ENCODE measurements around the gene ADISSP. TPM values are rescaled to one million over a fixed set of nuclear protein-coding genes. Genes with fewer than 3 reads are reported as not detected.

The ADISSP gene
- total RNA-seq, 1 experiment from 2014 or later: 80.3 TPM

GRCh38 chr20:3800878-3801260 is 33.3 kb upstream of the ADISSP start:
- Histone ChIP-seq H3K27ac (ENCODE audit: low read depth, low read length, poor library complexity, severe bottlenecking) (no peak overlapping the region), H3K4me1 (ENCODE audit: insufficient read depth, low read length, poor library complexity, severe bottlenecking) (peaks cover 23% of the 10 kb centered on the region), H3K4me3 (ENCODE audit: low read depth, low read length, poor library complexity, severe bottlenecking) (no peak overlapping the region), H3K9me3 (ENCODE audit: low read depth, low read length, poor library complexity, severe bottlenecking) (no peaks in the 10 kb centered on the region), H3K36me3 (ENCODE audit: insufficient read depth, low read length, poor library complexity, severe bottlenecking) (peaks cover 85% of the 10 kb centered on the region), H3K27me3 (replicated peaks; ENCODE audit: insufficient read depth, low read depth, low read length, poor library complexity) (no peaks in the 10 kb centered on the region)
- DNase-seq (ENCODE audit: low spot score): no peak
- BruUV-seq (replicated peaks): no TSS peak
- CTCF ChIA-PET: no interaction called here
- POLR2A ChIA-PET (ENCODE audit: low non-redundant PET): no interaction called here
- TF ChIP-seq, protein P1, sequence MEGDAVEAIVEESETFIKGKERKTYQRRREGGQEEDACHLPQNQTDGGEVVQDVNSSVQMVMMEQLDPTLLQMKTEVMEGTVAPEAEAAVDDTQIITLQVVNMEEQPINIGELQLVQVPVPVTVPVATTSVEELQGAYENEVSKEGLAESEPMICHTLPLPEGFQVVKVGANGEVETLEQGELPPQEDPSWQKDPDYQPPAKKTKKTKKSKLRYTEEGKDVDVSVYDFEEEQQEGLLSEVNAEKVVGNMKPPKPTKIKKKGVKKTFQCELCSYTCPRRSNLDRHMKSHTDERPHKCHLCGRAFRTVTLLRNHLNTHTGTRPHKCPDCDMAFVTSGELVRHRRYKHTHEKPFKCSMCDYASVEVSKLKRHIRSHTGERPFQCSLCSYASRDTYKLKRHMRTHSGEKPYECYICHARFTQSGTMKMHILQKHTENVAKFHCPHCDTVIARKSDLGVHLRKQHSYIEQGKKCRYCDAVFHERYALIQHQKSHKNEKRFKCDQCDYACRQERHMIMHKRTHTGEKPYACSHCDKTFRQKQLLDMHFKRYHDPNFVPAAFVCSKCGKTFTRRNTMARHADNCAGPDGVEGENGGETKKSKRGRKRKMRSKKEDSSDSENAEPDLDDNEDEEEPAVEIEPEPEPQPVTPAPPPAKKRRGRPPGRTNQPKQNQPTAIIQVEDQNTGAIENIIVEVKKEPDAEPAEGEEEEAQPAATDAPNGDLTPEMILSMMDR (conservative IDR thresholded peaks at IDR 0.05; ENCODE audit: low read depth, low read length): no peak
- TF ChIP-seq EZH2 (IDR thresholded peaks at IDR 0.05; ENCODE audit: borderline replicate concordance, low read depth, low read length, poor library complexity, severe bottlenecking): no peak
- intact Hi-C loops (cut with micrococcal nuclease; ENCODE audit: unreplicated experiment): no loop called here

DNA sequence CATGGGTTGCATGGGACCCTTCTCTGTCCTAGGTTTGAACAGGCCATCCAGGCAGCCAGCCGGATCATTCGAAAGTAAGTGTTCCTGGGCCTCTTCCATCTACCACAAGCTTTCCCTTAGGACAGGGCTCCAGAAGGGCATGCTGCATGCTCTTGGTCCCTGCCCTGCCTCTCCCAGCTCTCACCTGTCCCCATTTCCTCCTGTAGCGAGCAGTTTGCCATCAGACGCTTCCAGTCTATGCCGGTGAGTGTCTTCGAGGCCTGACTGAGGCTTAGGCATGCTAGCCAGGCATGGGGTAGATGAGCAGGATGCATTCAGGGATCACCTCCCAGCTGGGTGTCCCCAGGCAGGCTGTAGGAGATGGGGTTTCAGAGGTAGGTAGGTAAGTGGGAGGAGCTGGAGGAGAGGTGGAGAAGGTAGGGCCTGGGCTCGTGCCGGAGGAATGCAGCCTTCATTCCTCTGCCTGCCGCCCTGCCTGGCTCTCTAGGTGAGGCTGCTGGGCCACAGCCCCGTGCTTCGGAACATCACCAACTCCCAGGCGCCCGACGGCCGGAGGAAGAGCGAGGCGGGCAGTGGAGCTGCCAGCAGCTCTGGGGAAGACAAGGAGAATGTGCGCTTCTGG is 32.8 kb upstream of the ADISSP start:
- Histone ChIP-seq H3K4me1 (ENCODE audit: insufficient read depth, low read length, poor library complexity, severe bottlenecking) (peaks cover 25% of the 10 kb centered on the region), H3K27me3 (replicated peaks; ENCODE audit: insufficient read depth, low read depth, low read length, poor library complexity) (no peaks in the 10 kb centered on the region), H3K36me3 (ENCODE audit: insufficient read depth, low read length, poor library complexity, severe bottlenecking) (peaks cover 80% of the 10 kb centered on the region), H3K27ac (ENCODE audit: low read depth, low read length, poor library complexity, severe bottlenecking) (peak overlapping the region; percentile 91), H3K4me3 (ENCODE audit: low read depth, low read length, poor library complexity, severe bottlenecking) (no peak overlapping the region), H3K9me3 (ENCODE audit: low read depth, low read length, poor library complexity, severe bottlenecking) (no peaks in the 10 kb centered on the region)
- POLR2A ChIA-PET (ENCODE audit: low non-redundant PET): no interaction called here
- no peak for DNase-seq (ENCODE audit: low spot score)
- intact Hi-C loops (cut with micrococcal nuclease; ENCODE audit: unreplicated experiment): no loop called here
- TF ChIP-seq, protein P1 (conservative IDR thresholded peaks at IDR 0.05; ENCODE audit: low read depth, low read length): no peak
- TF ChIP-seq EZH2 (IDR thresholded peaks at IDR 0.05; ENCODE audit: borderline replicate concordance, low read depth, low read length, poor library complexity, severe bottlenecking): no peak
- CTCF ChIA-PET: interaction anchor here (0.6 kb wide), 1 partner anchor 28 kb away, joined by 3 read pairs; no protein-coding TSS in a partner anchor
- BruUV-seq (replicated peaks): no TSS peak

- intact Hi-C loops (cut with micrococcal nuclease; ENCODE audit: unreplicated experiment): no loop called here
- POLR2A ChIA-PET (ENCODE audit: low non-redundant PET): no interaction called here
- TF ChIP-seq, protein P1 (conservative IDR thresholded peaks at IDR 0.05; ENCODE audit: low read depth, low read length): no peak
- TF ChIP-seq EZH2 (IDR thresholded peaks at IDR 0.05; ENCODE audit: borderline replicate concordance, low read depth, low read length, poor library complexity, severe bottlenecking): no peak
- Histone ChIP-seq H3K27ac (ENCODE audit: low read depth, low read length, poor library complexity, severe bottlenecking) (peak overlapping the region; percentile 91), H3K36me3 (ENCODE audit: insufficient read depth, low read length, poor library complexity, severe bottlenecking) (peaks cover 65% of the 10 kb centered on the region), H3K27me3 (replicated peaks; ENCODE audit: insufficient read depth, low read depth, low read length, poor library complexity) (no peaks in the 10 kb centered on the region), H3K4me3 (ENCODE audit: low read depth, low read length, poor library complexity, severe bottlenecking) (no peak overlapping the region), H3K9me3 (ENCODE audit: low read depth, low read length, poor library complexity, severe bottlenecking) (no peaks in the 10 kb centered on the region), H3K4me1 (ENCODE audit: insufficient read depth, low read length, poor library complexity, severe bottlenecking) (peaks cover 27% of the 10 kb centered on the region)
- no peak for DNase-seq (ENCODE audit: low spot score)
- no TSS peak for BruUV-seq (replicated peaks)
- CTCF ChIA-PET: no interaction called here
Measured at GRCh38 chr20:3798908-3799248, 31.3 kb upstream of the ADISSP start.
